Measurements from ENCODE around the gene CAPN5.
A peak's percentile ranks its signal among the peaks of the same experiment; 100 is the strongest.
"Not testable (repeated sequence)": the region's sequence is repeated elsewhere in the genome, so short reads cannot be mapped to it uniquely, and the experiment has no call there.

The CAPN5 gene
- 0.68 to 3.4 (median 2.1) reads per million in 4 experiments for total RNA-seq

DNA sequence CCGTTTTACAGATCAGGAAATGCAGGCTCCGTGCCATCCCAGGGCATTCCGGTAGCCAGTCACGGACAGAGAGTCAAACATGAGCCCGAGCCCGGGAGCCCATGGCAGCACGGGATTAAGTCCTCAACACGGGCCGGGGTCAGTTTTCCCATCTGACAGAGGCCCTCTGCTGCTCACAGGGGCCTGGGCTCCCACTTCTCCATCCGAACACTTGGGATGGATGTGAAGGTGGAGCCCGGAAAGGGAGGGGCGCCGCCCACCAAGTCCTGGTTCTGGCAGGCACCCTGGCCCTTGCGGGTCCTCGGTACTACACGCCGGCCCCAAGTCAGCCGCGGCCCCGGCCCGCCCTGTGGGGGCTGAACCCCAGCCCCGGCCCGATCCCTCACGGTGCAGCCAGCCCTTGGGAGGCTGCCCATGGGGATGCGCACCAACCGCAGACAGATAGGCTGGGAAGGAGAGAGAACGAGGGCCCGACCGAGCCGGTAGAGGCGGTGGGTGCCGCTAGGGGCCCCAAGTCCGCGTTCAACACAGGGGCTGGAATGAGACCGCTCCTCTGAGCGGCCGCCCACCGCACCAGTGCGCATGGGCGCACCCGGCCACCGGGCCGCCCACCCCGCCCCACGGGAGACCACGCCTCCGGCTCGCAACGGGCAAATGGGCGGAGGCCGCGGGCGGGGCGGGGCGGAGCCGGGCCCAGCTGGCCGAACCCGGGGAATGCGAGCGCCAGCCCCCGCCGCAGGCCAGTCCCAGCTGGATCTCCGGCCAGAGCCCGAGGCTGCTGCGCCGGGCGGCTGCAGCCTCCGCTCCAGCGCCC is at the start of gene CAPN5:
Gene CAPN5, plus strand, starts transcription at position 743 of the 814 bp plus-strand sequence. CDS start 17,916 bp downstream, outside the sequence.
- peak; percentile 82 for DNase-seq

- not testable (repeated sequence) for DNase-seq
Measured at GRCh38 chr11:77018396-77018924, 48.3 kb upstream of the CAPN5 start.

GRCh38 chr11:77019976-77020595 is 46.7 kb upstream of the CAPN5 start:
- no peak for DNase-seq

- DNase-seq: no peak
Measured at GRCh38 chr11:77020734-77021133, 46.0 kb upstream of the CAPN5 start.

GRCh38 chr11:77024745-77025144 is 42.0 kb upstream of the CAPN5 start:
- DNase-seq: no peak

GRCh38 chr11:77026221-77026620 is 40.5 kb upstream of the CAPN5 start:
- DNase-seq: no peak

DNA sequence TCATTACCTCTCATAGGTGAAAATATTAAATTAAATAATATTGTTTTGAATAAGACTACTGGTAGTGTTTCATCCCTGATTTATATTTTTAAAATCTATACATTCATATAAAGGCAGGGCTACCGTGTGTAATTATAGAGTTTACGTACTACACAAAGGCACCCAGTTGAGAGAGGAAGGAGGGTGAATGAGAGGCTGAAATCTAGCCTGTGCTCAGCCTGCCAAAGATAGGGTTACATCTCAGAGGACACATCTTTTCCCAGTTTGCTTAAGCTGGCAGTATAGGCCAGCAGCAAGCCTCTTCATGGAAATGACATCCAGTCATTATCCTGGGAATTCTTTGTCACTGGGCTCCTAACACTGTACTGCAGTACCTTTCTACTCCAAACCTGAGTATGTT is 40.0 kb upstream of the CAPN5 start:
- DNase-seq: no peak

- DNase-seq: no peak
Measured at GRCh38 chr11:77027275-77027674, 39.5 kb upstream of the CAPN5 start.

- DNase-seq: no peak
Measured at GRCh38 chr11:77029829-77030228, 36.9 kb upstream of the CAPN5 start.

- no peak for DNase-seq
Measured at GRCh38 chr11:77030834-77031414, 35.8 kb upstream of the CAPN5 start.

DNA sequence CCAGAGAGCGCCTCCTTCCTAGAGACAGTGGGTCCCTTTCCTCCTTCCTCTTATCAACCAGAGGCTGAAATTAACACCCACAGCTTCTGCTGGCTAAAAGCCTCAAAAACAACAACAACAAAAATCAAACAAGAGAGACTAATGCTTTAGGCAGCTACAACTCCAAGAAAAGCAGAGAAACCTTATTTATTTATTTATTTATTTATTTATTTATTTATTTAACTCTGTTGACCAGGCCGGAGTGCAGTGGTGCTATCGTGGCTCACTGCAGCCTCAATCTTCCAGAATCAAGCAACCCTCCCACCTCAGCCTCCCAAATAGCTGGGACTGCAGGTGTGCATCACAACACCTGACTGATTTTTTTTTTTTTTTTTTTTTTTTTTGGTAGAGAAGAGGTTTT is 35.2 kb upstream of the CAPN5 start:
- no peak for DNase-seq

- no peak for DNase-seq
Measured at GRCh38 chr11:77035039-77035438, 31.7 kb upstream of the CAPN5 start.

DNA sequence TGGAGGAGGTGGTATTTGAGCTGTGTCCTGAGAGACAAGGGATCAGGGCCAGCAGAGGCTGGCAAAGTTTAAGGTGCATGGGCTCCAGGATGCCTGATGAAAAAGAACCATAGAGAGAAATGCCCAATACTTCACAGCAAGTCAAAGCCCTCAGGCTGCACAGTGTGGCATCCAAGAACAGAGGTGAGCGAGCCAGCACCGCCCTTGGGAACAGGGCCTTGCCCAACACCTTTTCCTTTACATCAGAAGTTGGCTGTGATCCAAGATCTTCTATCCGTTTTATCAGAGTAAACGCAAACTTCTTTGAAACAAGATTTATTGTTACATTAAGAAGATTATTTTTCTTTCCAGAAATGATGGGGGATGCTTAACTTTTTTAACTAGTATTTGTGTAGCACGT is 31.2 kb upstream of the CAPN5 start:
- DNase-seq: no peak

DNA sequence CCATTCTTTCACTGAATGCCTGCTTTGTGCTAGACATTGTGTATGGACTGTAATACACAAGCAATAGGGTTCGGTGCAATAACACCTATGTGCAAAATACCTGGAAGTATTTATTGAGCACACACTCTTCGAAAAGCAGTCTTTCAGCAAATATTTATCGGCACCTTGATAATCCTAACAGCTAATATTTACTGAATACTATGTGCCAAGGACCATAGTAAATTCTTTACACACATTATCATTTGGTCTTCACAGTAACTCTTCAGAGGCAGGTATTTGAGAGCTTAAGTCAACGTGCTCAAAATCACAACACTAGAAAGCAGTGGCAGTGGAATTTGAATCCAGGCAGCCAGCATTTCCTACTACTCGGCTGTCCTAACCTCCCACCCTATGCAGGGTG is 30.4 kb upstream of the CAPN5 start:
- DNase-seq: no peak

- DNase-seq: no peak
Measured at GRCh38 chr11:77037057-77037456, 29.7 kb upstream of the CAPN5 start.

DNA sequence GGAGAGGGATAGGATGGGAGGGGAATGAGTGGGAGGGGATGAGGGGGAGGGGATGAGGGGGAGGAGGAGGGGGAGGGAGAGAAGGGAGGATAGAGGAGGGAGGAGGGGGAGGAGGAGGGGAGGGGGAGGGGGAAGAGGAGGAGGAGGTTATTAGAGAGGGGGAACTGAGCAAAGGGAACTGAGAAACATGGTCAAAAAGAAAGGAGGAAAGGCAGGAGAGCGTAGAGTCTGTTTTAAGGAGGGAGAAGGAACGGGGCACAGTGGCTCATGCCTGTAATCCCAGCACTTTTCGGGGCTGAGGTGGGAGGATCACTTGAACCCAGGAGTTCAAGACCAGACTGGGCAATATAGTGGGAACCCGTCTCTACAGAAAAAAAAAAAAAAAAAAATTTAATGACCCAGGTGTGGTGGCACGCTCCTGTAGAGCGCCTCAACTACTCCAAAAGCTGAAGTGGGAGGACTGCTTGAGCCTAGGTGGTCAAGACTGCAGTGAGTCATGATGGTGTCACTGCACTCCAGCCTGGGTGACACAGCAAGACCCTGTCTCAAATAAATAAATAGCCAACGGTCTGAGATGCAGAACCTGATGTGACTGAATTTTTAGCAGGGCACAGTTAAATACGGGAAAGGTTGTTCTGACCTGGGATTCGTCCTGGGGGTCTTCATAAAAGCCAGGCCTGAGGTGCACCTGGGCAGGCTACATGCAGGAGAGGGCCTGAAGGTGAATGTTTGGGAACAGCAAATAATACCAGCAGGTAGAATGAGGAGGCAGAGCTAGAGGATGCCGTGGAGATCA is 28.5 kb upstream of the CAPN5 start:
- no peak for DNase-seq

GRCh38 chr11:77038825-77039326 is 27.9 kb upstream of the CAPN5 start:
- DNase-seq: no peak

DNA sequence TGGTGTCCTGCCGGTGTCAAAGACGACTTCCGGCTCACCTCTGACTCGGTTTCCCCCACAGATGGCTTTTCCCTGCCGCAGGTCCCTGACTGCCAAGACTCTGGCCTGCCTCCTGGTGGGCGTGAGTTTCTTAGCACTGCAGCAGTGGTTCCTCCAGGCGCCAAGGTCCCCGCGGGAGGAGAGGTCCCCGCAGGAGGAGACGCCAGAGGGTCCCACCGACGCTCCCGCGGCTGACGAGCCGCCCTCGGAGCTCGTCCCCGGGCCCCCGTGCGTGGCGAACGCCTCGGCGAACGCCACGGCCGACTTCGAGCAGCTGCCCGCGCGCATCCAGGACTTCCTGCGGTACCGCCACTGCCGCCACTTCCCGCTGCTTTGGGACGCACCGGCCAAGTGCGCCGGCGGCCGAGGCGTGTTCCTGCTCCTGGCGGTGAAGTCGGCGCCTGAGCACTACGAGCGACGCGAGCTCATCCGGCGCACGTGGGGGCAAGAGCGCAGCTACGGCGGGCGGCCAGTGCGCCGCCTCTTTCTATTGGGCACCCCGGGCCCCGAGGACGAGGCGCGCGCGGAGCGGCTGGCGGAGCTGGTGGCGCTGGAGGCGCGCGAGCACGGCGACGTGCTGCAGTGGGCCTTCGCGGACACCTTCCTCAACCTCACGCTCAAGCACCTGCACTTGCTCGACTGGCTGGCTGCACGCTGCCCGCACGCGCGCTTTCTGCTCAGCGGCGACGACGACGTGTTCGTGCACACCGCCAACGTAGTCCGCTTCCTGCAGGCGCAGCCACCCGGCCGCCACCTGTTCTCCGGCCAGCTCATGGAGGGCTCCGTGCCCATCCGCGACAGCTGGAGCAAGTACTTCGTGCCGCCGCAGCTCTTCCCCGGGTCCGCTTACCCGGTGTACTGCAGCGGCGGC is 27.0 kb upstream of the CAPN5 start:
- no peak for DNase-seq

- no peak for DNase-seq
Measured at GRCh38 chr11:77040401-77040777, 26.4 kb upstream of the CAPN5 start.

DNA sequence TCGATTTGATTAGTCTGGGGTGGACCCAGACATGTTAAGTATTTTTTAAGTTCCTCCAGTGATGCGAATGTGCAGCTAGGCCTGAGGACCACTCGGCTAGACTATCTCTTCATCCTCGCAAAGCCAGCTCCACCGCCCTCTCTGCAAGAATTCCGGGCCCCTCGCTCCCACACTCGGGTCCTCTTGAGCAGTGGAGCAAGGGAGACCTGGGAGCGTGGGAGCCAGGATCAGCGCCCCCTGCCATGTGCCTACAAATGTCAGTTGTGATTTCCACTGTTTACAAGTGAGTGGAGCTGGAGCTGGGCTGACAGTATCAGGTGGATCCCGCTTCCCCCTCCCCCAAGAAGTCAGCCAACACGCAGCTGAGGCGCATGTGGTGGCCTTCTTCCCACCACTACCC is 25.9 kb upstream of the CAPN5 start:
- DNase-seq: no peak

DNA sequence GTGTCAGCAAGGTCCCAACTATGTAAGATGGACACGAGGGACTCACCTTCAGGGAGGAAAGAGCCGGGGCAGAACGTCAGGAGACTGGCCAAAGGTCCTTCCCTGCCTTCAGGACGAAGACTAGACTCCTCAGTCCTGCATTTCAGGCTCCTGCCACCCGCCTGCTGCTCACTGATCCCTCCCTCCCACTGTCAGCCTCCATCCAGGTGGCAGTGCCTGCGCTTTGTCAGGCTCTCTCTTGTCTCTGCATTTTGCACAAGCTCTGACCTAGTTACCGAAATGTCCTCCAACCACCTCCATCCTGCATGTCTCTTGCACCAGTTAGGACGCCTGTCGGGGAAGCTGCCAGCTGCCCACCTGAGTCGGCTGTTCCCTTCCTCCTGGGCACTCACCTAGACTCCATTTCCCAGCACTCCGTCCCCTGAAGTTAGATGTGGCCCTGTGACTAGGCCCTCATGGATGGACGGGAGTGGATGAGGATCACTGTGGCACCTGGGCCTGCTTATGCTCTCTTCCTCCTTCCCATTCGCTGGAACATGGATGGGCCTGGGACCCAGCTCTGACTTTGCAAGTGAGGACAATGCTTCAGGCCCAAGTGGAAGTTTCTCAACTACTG is 24.6 kb upstream of the CAPN5 start:
- no peak for DNase-seq

Data from effector CD8-positive, alpha-beta T cell (primary cell).